NK-92 (cell line): Measurements from ENCODE around the gene PKNOX2.

Source experiments
- DNase-seq: peaks from one replicate; lab custom pipeline; 2025; ENCODE audit not compliant: unreplicated experiment; lab: John Stamatoyannopoulos, UW

PKNOX2 gene

GRCh38 chr11:125401746-125402145 lies 237.2 kb downstream of the PKNOX2 start:
- no peak for DNase-seq

- no peak for DNase-seq
Observed at GRCh38 chr11:125402435-125402834, 237.9 kb downstream of the PKNOX2 start.

DNA sequence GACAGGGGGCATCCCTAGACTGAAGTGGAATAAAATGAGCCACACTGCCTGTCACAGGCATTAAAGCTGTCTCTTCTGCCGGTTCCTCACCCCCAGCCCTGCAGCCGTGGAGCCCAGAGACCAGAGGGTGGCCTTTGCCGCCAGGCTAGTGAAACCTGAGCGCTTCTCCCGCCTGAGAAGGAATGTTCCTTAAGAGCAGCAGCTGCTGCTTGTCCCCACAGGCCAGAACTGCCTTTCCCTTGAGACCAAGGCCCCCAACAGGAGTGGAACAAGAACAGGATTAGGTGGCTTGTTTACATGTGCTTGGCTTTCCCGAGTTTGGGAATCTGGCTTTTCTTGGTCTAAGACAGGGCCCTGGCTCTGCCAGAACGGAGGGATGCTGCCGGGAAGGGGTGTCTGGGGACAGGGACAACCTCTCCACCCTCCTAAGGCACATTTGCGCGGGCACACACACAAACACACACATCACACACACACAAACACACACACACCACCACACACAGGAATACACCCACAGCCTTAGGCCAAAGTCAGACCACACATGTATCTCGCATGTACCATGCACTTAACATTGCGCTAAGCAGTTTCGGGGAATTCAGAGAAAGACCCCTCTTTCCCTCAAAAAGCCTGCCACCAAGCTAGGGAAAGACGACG lies 239.7 kb downstream of the PKNOX2 start:
- DNase-seq = no peak

GRCh38 chr11:125404811-125405790 lies 240.6 kb downstream of the PKNOX2 start:
- no peak for DNase-seq

DNA sequence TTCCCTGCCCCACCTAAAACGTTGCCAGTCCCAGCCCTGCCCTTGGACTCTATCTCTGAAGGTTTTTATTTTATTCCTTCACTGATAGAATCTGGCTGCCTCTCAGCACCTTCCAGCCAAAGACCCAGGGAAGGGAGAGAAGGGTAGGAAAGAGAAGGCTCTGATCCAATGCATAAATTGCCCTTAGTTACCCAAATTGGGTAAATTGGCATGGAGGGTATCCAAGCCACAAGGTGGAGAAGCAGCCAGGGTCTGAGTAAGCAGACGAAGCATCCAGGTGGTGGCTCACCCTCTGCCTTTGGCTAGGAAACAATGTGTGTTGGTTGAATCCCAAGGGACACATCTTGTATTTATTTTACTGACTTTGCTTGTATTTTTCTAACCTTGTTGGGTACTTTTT lies 242.5 kb downstream of the PKNOX2 start:
- no peak for DNase-seq

- DNase-seq = no peak
Observed at GRCh38 chr11:125408311-125408711, 243.8 kb downstream of the PKNOX2 start.

DNA sequence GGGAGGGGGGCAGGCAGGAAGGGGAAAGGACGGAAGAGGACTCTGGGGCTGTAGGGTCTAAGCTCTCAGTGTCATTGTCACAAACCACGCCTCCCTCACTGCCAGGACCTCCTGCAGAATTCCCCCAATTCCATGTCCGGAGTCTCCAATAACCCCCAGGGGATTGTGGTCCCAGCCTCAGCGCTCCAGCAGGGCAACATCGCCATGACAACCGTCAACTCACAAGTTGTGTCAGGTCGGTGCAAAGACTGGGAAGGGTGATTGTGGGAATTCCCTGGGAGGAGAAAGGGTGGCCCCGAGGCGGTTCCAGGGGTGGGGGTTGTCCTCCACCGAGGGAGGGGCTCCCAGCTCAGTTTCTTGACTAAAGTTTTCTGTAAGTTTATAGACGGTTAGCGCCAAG lies 245.5 kb downstream of the PKNOX2 start:
- DNase-seq = no peak

DNA sequence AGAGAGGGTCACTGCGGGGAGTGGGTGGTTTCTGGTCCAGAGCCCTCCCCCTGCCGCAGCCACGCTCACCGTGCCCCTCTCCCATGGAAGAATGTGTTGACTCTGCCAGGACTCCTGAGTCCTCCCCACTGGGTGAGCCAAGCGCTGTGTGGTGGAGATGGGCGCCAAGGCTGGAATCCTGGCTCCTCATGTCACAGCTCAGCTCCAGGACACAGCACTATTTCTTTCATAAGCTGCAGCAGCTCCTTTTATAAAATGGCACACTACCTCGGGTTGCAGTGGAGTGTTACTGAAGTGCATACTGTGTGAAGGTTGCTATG lies 247.6 kb downstream of the PKNOX2 start:
- DNase-seq = no peak

DNA sequence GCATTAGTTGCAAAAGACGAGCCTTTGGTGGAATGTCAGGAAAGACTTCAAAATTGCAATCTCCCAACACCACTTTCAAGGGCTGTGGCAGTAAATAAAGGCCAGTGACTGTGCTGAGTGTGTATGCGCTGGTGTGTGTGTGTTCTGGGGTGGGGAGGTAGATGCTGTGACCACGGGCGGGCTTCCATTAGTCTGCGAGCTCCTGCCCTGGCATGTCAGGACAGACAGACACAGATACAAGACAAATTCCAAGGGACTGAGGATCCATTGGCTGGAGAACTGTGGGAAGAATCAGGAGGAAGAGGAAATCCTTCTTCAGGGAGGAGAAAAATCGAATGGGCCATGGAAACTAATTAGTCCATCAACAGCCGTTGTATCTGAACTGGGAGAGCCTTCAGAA lies 248.0 kb downstream of the PKNOX2 start:
- DNase-seq = no peak

GRCh38 chr11:125413226-125413625 lies 248.7 kb downstream of the PKNOX2 start:
- DNase-seq = no peak

GRCh38 chr11:125414121-125414520 lies 249.6 kb downstream of the PKNOX2 start:
- no peak for DNase-seq

GRCh38 chr11:125416981-125417935 lies 252.7 kb downstream of the PKNOX2 start:
- no peak for DNase-seq

- DNase-seq = no peak
Observed at GRCh38 chr11:125418396-125418795, 253.8 kb downstream of the PKNOX2 start.

- no peak for DNase-seq
Observed at GRCh38 chr11:125422681-125423080, 258.1 kb downstream of the PKNOX2 start.

GRCh38 chr11:125423247-125423849 lies 258.8 kb downstream of the PKNOX2 start:
- no peak for DNase-seq

- DNase-seq = no peak
Observed at GRCh38 chr11:125425601-125426000, 261.1 kb downstream of the PKNOX2 start.

GRCh38 chr11:125426818-125427528 lies 262.4 kb downstream of the PKNOX2 start:
- no peak for DNase-seq

DNA sequence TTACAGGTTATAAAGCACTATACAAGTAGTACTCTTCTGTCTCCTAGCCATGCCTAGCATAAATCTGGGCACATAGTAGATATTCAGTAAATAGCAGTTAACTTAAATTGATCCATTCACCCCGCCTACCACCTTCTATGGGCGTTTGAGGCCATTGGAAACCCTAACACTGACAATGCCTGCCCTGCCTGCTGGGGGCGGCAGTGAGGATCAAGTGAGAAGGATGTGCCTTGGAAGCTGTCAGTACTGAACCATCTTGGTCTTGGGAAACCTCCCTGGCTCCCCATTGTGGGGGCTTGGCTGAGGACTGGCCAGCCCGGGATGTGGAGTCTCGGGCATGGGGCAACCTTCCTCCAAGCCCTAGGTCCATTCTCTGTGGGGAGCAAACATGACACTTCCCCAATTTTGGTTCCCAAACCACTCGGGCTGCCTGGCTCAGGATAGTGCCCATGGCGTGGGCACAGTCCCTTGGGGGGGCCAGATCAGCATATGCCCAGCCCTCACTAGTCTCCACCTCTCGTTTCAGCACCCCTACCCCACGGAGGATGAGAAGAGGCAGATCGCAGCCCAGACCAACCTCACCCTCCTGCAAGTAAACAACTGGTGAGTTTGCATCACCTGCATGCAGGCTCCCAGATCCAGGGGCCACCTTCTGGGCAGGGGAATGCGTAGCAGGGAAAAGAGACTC lies 264.1 kb downstream of the PKNOX2 start:
- no peak for DNase-seq

GRCh38 chr11:125429174-125429707 lies 264.7 kb downstream of the PKNOX2 start:
- no peak for DNase-seq
